ENCODE results near the gene USP32. TPM values are rescaled to one million over a fixed set of nuclear protein-coding genes. Genes with fewer than 3 reads are reported as not detected.
"Not testable (repeated sequence)": the region's sequence is repeated elsewhere in the genome, so short reads cannot be mapped to it uniquely, and the experiment has no call there.

The USP32 gene
- total and polyA plus RNA-seq, 2 donors (not counting 1 experiment from before 2014, with no cell fraction given): 7.7 to 48.8 TPM

GRCh38 chr17:60421273-60422161 is 29.6 kb upstream of the USP32 start:
- H3K9me3 Mint-ChIP-seq (ENCODE audit: insufficient read depth): no peaks in the 10 kb centered on the region
- H3K36me3 ChIP-seq (replicated peaks in 1 of 2; ENCODE audit: control extremely low read depth in 1 of 2, control insufficient read depth in 1 of 2, extremely low read depth in 1 of 2, insufficient read depth in 2 of 2, low read length in 1 of 2): no peaks in the 10 kb centered on the region
- no peaks in the 10 kb centered on the region for H4K20me1 ChIP-seq (ENCODE audit: control insufficient read depth, insufficient read depth, low read length, poor library complexity, severe bottlenecking)
- ChIA-PET POLR2A (interaction anchor here (0.6 to 1.3 kb wide), 3 partner anchors 13 to 48 kb away, joined by 3 to 5 read pairs (median 5); no protein-coding TSS in a partner anchor), CTCF (interaction anchor here (0.5 to 1.5 kb wide), 22 partner anchors 8 to 343 kb away, joined by 3 to 16 read pairs (median 4); partner anchors contain the start of genes PPM1D and USP32)
- no peaks in the 10 kb centered on the region for H3K79me2 ChIP-seq (ENCODE audit: control insufficient read depth, insufficient read depth, low read length)
- no peaks in the 10 kb centered on the region for H3K27me3 Mint-ChIP-seq
- TF ChIP-seq CTCF (IDR thresholded peaks at IDR 0.05): peak; percentile 100
- TF ChIP-seq EZH2 (IDR thresholded peaks at IDR 0.05; ENCODE audit: borderline replicate concordance, insufficient read depth, low read depth, low read length, poor library complexity, severe bottlenecking): no peak
- no peaks in the 10 kb centered on the region for H3K27me3 ChIP-seq (replicated peaks in 1 of 4; ENCODE audit: control extremely low read depth in 1 of 4, control insufficient read depth in 3 of 4, insufficient read depth in 4 of 4, low read length in 3 of 4)
- WGBS (ENCODE audit: insufficient coverage): 2% methylated on average over 66 of the region's 66 CpGs
- peak overlapping the region; percentile 44 to 71 (median 56) for H3K4me3 ChIP-seq (ENCODE audit: control extremely low read depth in 1 of 5, extremely low read depth in 1 of 5, insufficient read depth in 1 of 5, low read depth in 2 of 5, low read length in 4 of 5)
- peak overlapping the region; percentile 93 for H2AFZ ChIP-seq (ENCODE audit: insufficient read depth, low read depth, low read length, poor library complexity, severe bottlenecking)
- peak overlapping the region; percentile 72 for H3K9ac ChIP-seq (ENCODE audit: low read length)
- H3K4me1 ChIP-seq (ENCODE audit: control insufficient read depth in 2 of 2, insufficient read depth in 2 of 2, low read length in 2 of 2): peaks cover 8 to 15% of the 10 kb centered on the region in 2 donors
- H3K9me3 ChIP-seq (ENCODE audit: control extremely low read depth in 1 of 3, control insufficient read depth in 2 of 3, insufficient read depth in 1 of 3, low read length in 2 of 3): no peaks in the 10 kb centered on the region
- H3K4me1 Mint-ChIP-seq: peaks cover 12% of the 10 kb centered on the region
- peak overlapping the region; percentile 88 for H3K4me2 ChIP-seq (replicated peaks; ENCODE audit: low read depth, low read length, poor library complexity, severe bottlenecking)
- H3K27ac ChIP-seq (ENCODE audit: low read length in 2 of 2): peak overlapping the region; percentile 61 to 76
- H3K27ac Mint-ChIP-seq: peak overlapping the region; percentile 87
- H3K4me3 Mint-ChIP-seq: peak overlapping the region; percentile 87
- intact Hi-C loops (cut with micrococcal nuclease): loop anchor here (1.0 to 5.0 kb wide), 7 partner anchors 15 to 217 kb away; partner anchors contain the start of genes PPM1D and USP32
- peak; percentile 90 for ATAC-seq (ENCODE audit: low read depth)
- peak; percentile 88 for DNase-seq

- H4K20me1 ChIP-seq (ENCODE audit: control insufficient read depth, insufficient read depth, low read length, poor library complexity, severe bottlenecking); H3K9ac ChIP-seq (ENCODE audit: low read length); H3K27ac ChIP-seq (ENCODE audit: low read length in 2 of 2); H2AFZ ChIP-seq (ENCODE audit: insufficient read depth, low read depth, low read length, poor library complexity, severe bottlenecking); H3K4me3 ChIP-seq (ENCODE audit: control extremely low read depth in 1 of 5, extremely low read depth in 1 of 5, insufficient read depth in 1 of 5, low read depth in 2 of 5, low read length in 4 of 5); H3K9me3 ChIP-seq (ENCODE audit: control extremely low read depth in 1 of 3, control insufficient read depth in 2 of 3, insufficient read depth in 1 of 3, low read length in 2 of 3); POLR2A ChIA-PET; H3K27me3 ChIP-seq (replicated peaks in 1 of 4; ENCODE audit: control extremely low read depth in 1 of 4, control insufficient read depth in 3 of 4, insufficient read depth in 4 of 4, low read length in 3 of 4); H3K4me2 ChIP-seq (replicated peaks; ENCODE audit: low read depth, low read length, poor library complexity, severe bottlenecking); H3K79me2 ChIP-seq (ENCODE audit: control insufficient read depth, insufficient read depth, low read length); H3K9me3 Mint-ChIP-seq (ENCODE audit: insufficient read depth); H3K27me3 Mint-ChIP-seq; H3K4me3 Mint-ChIP-seq; ATAC-seq (ENCODE audit: low read depth); DNase-seq; H3K36me3 ChIP-seq (replicated peaks in 1 of 2; ENCODE audit: control extremely low read depth in 1 of 2, control insufficient read depth in 1 of 2, extremely low read depth in 1 of 2, insufficient read depth in 2 of 2, low read length in 1 of 2); H3K27ac Mint-ChIP-seq: not testable (repeated sequence)
- peaks cover 12% of the 10 kb centered on the region for H3K4me1 Mint-ChIP-seq
- CTCF ChIA-PET: interaction anchor here (1.5 to 2.5 kb wide), 2 partner anchors 21 to 188 kb away, joined by 4 to 6 read pairs; no protein-coding TSS in a partner anchor
- peaks cover 8 to 15% of the 10 kb centered on the region in 2 donors for H3K4me1 ChIP-seq (ENCODE audit: control insufficient read depth in 2 of 2, insufficient read depth in 2 of 2, low read length in 2 of 2)
- no CpG with 5 or more reads among the region's 7 CpGs for WGBS (ENCODE audit: insufficient coverage)
- intact Hi-C loops (cut with micrococcal nuclease): loop anchor here (2.0 to 5.0 kb wide), 2 partner anchors 181 to 188 kb away; partner anchors contain the start of gene PPM1D
These were observed 27.9 kb upstream of the USP32 start for GRCh38 chr17:60419875-60420274.

- H3K9ac ChIP-seq (ENCODE audit: low read length); H3K27me3 ChIP-seq (replicated peaks in 1 of 4; ENCODE audit: control extremely low read depth in 1 of 4, control insufficient read depth in 3 of 4, insufficient read depth in 4 of 4, low read length in 3 of 4); H2AFZ ChIP-seq (ENCODE audit: insufficient read depth, low read depth, low read length, poor library complexity, severe bottlenecking); POLR2A ChIA-PET; H3K9me3 ChIP-seq (ENCODE audit: control extremely low read depth in 1 of 3, control insufficient read depth in 2 of 3, insufficient read depth in 1 of 3, low read length in 2 of 3); H3K4me3 ChIP-seq (ENCODE audit: control extremely low read depth in 1 of 5, extremely low read depth in 1 of 5, insufficient read depth in 1 of 5, low read depth in 2 of 5, low read length in 4 of 5); ATAC-seq (ENCODE audit: low read depth); H3K27me3 Mint-ChIP-seq; H3K27ac Mint-ChIP-seq; H3K4me2 ChIP-seq (replicated peaks; ENCODE audit: low read depth, low read length, poor library complexity, severe bottlenecking); H4K20me1 ChIP-seq (ENCODE audit: control insufficient read depth, insufficient read depth, low read length, poor library complexity, severe bottlenecking); H3K79me2 ChIP-seq (ENCODE audit: control insufficient read depth, insufficient read depth, low read length); H3K27ac ChIP-seq (ENCODE audit: low read length in 2 of 2); intact Hi-C loops (cut with micrococcal nuclease); H3K9me3 Mint-ChIP-seq (ENCODE audit: insufficient read depth); H3K4me3 Mint-ChIP-seq; H3K36me3 ChIP-seq (replicated peaks in 1 of 2; ENCODE audit: control extremely low read depth in 1 of 2, control insufficient read depth in 1 of 2, extremely low read depth in 1 of 2, insufficient read depth in 2 of 2, low read length in 1 of 2); DNase-seq: not testable (repeated sequence)
- CTCF ChIA-PET: interaction anchor here (1.2 to 2.5 kb wide), 3 partner anchors 12 to 187 kb away, joined by 3 to 6 read pairs (median 4); no protein-coding TSS in a partner anchor
- WGBS (ENCODE audit: insufficient coverage): 100% methylated on average over 1 of the region's 4 CpGs
- peaks cover 12% of the 10 kb centered on the region for H3K4me1 Mint-ChIP-seq
- peaks cover 8 to 15% of the 10 kb centered on the region in 2 donors for H3K4me1 ChIP-seq (ENCODE audit: control insufficient read depth in 2 of 2, insufficient read depth in 2 of 2, low read length in 2 of 2)
These were observed 27.1 kb upstream of the USP32 start for GRCh38 chr17:60419003-60419402.

Measured in B cell (primary cell).